ENCODE data around the gene HSD11B1.
"Not testable (repeated sequence)": the region's sequence is repeated elsewhere in the genome, so short reads cannot be mapped to it uniquely, and the experiment has no call there.

HSD11B1 gene

DNA sequence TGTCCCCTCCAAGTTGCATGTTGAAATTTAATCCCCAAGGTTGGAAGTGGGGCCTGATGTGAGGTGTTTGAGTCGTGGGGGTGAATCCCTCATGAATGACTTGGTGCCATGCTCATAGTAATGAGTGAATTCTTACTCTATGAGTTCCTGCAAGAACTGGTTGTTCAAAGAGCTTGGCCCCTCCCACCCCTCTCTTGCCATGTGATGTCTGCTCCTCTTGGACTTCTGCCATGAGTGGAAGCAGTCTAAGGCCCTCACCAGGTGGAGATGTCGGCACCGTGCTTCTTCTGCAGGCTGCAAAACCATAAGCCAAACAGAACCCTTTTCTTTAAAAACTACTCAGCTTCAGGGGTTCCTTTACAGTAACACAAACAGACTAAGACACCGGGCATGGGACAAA lies 15.2 kb upstream of the HSD11B1 start:
- DNase-seq (ENCODE audit: low read depth in 2 of 2, low spot score in 1 of 2) = no peak

DNA sequence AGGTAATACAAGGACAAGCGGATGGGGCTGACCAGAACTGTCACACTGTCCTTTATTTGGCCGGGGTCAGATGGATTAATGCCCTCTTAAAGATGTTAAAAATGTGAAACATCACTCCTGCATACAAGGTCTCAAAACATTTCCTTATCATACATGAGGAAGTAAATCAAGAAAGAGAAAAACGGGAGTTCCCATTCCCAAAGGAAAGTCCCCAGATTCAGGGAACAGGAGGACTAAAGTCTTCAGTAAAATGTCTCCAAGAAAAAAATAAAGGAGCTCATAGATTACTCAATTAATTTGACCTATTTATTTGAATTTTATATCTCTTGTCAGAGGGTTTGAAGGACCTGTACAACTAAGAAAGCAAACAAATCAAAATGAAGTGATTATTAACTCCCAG lies 13.4 kb upstream of the HSD11B1 start:
- no peak for DNase-seq (ENCODE audit: low read depth in 2 of 2, low spot score in 1 of 2)

- DNase-seq (ENCODE audit: low read depth in 2 of 2, low spot score in 1 of 2) = no peak
Observed at GRCh38 chr1:209692296-209692695, 12.3 kb upstream of the HSD11B1 start.

- peak; percentile 29 to 45 for DNase-seq (ENCODE audit: low read depth in 2 of 2, low spot score in 1 of 2)
Observed at GRCh38 chr1:209692745-209693504, 11.7 kb upstream of the HSD11B1 start.

DNA sequence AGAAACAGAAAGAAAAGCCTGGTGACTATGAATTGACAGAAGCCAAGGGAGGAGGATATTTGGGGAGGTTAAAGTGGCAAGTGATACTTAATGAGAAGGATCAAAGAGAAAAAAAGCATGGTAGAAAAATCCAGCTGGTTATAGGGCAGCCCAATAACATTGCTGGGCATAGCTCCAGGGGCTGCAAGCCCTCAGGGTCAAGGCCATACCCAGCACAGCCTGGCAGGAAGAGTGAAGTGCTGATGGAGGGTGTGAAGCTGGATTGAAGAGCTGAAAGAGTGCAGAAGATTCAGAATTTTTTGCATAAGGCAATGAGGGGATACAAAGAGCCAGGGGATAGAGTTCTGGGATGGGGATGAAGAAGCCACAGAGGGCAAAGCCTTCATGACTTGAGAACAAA lies 8.0 kb upstream of the HSD11B1 start:
- no peak for DNase-seq (ENCODE audit: low read depth in 2 of 2, low spot score in 1 of 2)

GRCh38 chr1:209697126-209697525 lies 7.5 kb upstream of the HSD11B1 start:
- DNase-seq (ENCODE audit: low read depth in 2 of 2, low spot score in 1 of 2) = no peak

DNA sequence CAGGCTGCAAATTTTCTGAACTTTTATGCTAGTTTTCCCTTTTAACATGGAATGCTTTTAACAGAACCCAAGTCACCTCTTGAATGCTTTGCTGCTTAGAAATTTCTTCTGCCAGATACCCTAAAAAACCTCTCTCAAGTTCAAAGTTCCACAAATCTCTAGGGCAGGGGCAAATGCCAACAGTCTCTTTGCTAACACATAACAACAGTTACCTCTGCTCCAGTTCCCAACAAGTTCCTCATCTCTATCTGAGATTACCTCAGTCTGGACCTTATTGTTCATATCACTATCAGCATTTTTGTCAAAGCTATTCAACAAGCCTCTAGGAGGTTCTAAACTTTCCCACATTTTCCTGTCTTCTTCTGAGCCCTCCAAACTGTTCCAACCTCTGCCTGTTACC lies 4.0 kb upstream of the HSD11B1 start:
- DNase-seq (ENCODE audit: low read depth in 2 of 2, low spot score in 1 of 2) = not testable (repeated sequence)

DNA sequence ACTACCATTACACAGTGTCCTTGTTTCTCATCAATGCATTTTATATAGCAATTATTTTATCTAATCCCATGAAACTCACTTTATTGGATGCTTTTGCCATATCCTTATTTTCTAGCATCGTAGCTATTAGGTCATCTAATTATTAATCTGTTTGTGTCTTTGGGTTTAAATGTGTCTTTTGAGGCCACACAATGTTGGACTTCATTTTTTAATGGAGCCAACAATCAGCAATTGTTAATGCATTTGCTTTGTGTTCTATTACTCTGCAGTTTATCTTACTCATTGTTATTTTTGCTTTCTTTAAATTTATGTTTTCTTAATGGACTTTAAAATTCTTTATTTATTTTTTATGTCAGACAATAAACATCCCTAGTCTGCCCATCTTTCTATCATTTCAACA lies 1.8 kb upstream of the HSD11B1 start:
- no peak for DNase-seq (ENCODE audit: low read depth in 2 of 2, low spot score in 1 of 2)

DNA sequence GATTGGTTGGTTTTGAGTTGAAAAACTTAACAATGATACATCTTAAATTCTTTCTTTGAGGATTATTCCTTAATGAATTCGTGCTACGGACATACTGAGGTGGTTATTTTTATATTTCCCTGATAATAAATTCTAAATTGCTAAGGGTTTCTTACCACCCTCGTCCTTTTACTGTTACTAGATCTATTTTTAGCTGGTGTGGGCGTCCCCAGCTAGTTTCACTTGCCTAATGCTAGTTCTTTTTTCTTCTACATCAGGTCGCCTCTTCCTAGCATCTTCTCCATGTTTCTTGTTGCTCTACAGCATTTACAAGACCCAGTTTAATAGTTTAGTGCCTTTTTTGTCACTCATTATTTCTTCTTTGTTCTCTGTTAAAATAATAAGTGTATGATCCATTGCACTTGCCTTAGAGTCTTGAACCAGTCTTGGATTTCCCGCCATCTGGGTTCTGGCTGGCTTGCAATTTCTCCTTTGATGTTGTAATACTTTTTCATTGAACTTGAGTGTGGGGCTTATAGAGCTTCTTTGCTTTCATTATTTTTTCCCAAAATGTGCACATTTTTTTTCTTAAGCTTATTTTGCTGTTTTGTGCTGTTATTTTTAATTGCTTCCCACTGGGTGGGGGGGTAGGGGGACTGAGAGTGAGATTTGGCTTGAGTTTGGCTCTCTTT lies 677 bp upstream of the HSD11B1 start:
- no peak for DNase-seq (ENCODE audit: low read depth in 2 of 2, low spot score in 1 of 2)

GRCh38 chr1:209705033-209705598 lies 470 bp downstream of the HSD11B1 start:
- DNase-seq (ENCODE audit: low read depth in 2 of 2, low spot score in 1 of 2) = no peak

GRCh38 chr1:209706622-209707021 lies 2.0 kb downstream of the HSD11B1 start:
- no peak for DNase-seq (ENCODE audit: low read depth in 2 of 2, low spot score in 1 of 2)

DNA sequence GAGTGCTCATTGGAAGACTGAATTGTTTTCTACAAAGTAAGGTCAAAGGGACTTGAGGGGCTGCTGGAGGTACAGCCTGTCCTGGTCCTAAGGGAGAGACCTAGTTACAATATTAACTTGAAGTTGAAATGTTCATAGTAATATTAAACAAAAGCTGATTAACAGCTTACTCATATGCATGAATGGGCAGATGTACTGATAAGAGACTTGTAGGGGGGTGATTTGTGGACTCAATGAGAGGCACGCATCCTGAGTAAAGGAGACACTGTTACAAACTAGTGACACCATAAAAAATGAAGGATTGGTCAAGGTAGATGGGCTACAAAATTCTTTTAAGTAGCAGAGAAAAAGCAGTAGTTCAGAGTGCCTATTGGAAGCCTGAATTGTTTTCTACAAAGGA lies 2.7 kb downstream of the HSD11B1 start:
- DNase-seq (ENCODE audit: low read depth in 2 of 2, low spot score in 1 of 2) = no peak

- no peak for DNase-seq (ENCODE audit: low read depth in 2 of 2, low spot score in 1 of 2)
Observed at GRCh38 chr1:209708297-209708696, 3.7 kb downstream of the HSD11B1 start.

DNA sequence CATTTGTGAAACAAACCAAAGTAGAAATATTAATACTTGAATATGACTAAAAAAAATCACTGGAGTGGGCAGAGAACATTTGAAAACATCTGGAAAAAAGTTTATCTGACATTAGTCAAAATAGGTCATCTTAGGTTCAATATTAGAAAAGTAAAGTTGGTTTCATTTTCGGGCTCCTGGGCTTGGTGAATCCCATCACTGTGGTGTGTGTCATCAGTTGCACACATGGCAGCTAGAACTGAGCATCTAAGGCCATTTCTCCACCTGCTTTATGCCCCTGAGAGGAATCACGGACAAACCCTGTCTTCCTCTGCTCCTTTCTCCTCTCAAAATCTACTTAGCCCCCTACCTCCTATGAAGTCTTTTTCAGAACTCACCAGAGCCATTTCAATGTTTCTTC lies 5.4 kb downstream of the HSD11B1 start:
- DNase-seq (ENCODE audit: low read depth in 2 of 2, low spot score in 1 of 2) = no peak

DNA sequence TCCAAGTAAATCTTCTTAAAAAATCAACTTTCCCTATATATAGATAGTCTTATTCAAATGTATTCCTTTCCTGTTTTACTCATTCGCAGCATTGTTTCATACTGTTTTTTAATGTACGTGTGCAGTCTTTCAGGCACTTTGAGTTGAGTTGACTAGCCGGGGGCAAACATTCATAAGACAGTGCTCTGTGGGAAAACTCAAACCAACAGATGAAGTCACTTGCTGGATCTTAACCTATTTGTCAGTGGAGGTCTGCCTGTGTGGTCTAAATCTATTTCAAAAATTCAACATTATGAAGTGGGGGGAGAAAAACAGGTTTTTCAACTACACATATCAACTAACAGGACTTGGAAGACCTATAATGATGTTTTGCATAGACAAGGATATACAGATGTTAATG lies 6.2 kb downstream of the HSD11B1 start:
- DNase-seq (ENCODE audit: low read depth in 2 of 2, low spot score in 1 of 2) = no peak

DNA sequence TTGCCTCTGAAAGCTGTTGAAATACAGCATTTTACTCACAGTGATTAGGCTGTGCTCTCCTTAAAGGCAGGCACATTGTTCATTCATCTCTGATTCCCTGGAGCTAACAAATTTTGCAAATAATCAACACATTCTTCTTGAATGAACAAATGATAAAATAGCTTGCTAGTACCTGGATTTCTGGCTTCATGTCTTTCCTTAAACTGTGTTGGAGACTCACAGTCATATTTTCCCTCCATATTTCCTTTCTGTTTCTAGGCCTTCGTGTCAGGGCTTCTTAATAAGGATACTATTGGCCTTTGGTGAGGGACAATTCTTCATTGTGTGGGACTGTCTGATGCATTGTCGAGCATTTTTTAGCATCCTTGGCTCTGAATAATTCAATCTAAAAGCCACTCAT lies 9.7 kb downstream of the HSD11B1 start:
- DNase-seq (ENCODE audit: low read depth in 2 of 2, low spot score in 1 of 2) = no peak

DNA sequence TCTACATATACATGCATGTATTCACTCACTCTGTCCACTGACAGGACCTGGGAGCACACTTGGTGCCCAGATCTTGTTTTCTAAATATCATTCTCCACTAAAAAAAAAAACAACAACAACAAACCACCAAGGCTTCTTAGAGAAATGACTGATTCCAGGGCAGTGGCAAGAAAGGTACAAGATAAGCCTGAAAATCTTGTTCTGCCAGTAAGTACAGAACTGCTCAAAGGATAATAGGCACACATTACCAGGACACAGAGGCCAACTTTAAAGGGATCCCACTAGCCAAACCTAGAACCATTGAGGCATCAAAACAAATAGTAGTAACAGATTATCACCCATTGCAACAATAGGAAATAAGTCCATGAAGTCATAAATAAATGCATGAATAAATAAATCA lies 10.7 kb downstream of the HSD11B1 start:
- no peak for DNase-seq (ENCODE audit: low read depth in 2 of 2, low spot score in 1 of 2)

DNA sequence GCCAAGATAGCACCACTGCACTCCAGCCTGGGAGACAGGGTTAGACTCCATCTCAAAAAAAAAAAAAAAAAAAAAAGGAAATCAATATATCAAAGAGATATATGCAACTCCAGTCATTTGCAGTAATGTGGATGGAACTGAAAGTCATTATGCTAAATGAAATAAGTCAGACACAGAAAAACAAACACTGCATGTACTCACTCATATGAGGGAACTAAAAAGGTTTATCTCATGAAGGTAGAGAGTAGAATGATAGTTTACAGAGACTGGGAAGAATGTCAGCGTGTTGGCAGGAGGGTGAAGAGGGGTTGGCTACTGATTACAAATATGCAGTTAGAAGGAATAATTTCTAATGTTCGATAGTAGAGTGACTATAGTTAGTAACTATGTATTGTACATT lies 13.2 kb downstream of the HSD11B1 start:
- no peak for DNase-seq (ENCODE audit: low read depth in 2 of 2, low spot score in 1 of 2)

- DNase-seq (ENCODE audit: low read depth in 2 of 2, low spot score in 1 of 2) = no peak
Observed at GRCh38 chr1:209720326-209720725, 15.7 kb downstream of the HSD11B1 start.

DNA sequence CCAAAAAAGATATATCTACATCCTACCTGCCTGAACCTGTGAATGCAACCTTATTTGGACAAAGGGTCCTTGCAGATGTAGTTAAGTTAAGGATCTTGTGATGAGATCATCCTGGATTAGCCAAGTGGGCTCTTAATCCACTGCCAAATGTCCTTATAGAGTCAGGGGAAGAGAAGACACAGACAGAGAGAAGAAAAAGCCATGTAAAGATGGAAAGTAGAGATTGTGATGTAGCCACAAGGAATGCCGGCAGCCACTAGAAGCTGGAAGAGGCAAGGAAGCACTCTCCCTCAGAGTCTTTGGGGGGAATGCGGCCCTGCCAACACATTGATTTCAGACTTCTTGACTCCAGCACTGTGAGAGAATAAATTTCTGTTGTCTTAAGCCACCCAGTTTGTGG lies 16.2 kb downstream of the HSD11B1 start:
- DNase-seq (ENCODE audit: low read depth in 2 of 2, low spot score in 1 of 2) = no peak

DNA sequence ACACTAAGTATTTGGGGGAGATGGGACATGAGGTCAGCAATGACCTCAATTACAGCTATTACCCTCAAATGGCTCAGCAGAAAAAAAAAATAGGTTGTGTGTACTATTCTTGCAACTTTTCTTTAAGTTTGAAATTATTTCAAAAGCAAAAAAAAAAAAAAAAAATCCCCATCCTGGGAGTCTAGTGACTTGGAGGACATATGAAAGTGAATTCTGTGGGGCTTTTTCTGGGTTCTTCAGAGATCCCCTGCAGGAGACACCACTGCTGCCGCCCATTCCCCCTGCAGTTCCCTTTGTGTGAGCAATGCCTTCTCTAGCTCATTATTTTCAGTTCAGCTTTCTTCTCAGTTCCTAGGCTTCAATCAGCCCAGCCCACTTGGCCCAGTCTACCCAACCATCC lies 16.7 kb downstream of the HSD11B1 start:
- no peak for DNase-seq (ENCODE audit: low read depth in 2 of 2, low spot score in 1 of 2)

DNA sequence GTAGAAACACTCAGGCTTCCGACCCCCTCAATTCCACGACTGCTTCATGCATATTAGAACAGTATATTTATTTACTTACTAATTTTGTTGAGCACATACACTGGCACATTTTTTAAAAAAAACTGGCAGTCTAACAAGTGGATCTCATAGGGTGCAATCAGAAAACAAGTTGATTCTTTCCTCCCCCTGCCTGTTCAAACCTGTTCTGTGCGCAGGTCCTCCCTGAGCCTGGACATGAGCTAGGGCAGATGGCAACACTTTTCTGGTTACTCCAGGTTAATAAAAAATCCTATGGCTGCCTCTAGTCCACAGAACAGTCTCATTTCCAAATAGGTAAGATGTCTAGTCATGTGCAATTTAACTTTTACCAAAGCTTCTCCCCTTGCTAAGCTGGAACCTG lies 18.6 kb downstream of the HSD11B1 start:
- DNase-seq (ENCODE audit: low read depth in 2 of 2, low spot score in 1 of 2) = no peak
